HepG2 (cell line): ENCODE measurements around the gene FAM193A. TPM values are rescaled to one million over a fixed set of nuclear protein-coding genes. Genes with fewer than 3 reads are reported as not detected.
A peak's percentile ranks its signal among the peaks of the same experiment; 100 is the strongest.

Source experiments
- ATAC-seq: fragments of 200-7000 bp; cut with Tn5 transposase; 3 replicates; pipeline ENCODE4 v1.9.1; 2020; ENCODE audit warnings: mild to moderate bottlenecking, moderate library complexity
- BruUV-seq: library from RNA; stranded (reverse); fragments of 400-500 nt; replicated peaks from 2 replicates; lab custom pipeline; 2021; lab: Mats Ljungman, UMichigan
- CTCF ChIA-PET: fragments of 300-600 bp; formaldehyde crosslinking; extraction: SDS; loops from one replicate; lab custom pipeline; 2021; ENCODE audit warnings: low total read pairs, inconsistent platforms, low intra/inter-chr PET ratio; lab: Yijun Ruan, JAX
- POLR2A ChIA-PET: fragments of 350-600 bp; sonication (Branson Sonifier 250); formaldehyde crosslinking; loops from one replicate; lab custom pipeline; 2020; ENCODE audit warnings: antibody characterized with exemption, inconsistent platforms; lab: Yijun Ruan, JAX
- DNase-seq: peaks from one replicate; pipeline ENCODE4 v3.0.0-alpha.2; 2015; ENCODE audit warnings: low spot score
- FAIRE-seq: peaks from 3 replicates; lab custom pipeline; 2011; peaks lifted over from hg19 to GRCh38; lab: Jason Lieb, UNC
- H2AFZ ChIP-seq: one replicate; pipeline ENCODE4 v1.6.1; 2011; ENCODE audit warnings: low read length, inconsistent platforms
- H3K27ac ChIP-seq: fragments of 300-600 bp; 3 replicates; pipeline ENCODE4 v1.8.0; 2011; ENCODE audit warnings: mixed run types, mild to moderate bottlenecking, mixed read lengths, low read length, inconsistent platforms; ENCODE audit not compliant: insufficient read depth; ENCODE audit errors: extremely low read length
- H3K27me3 ChIP-seq, 2 experiments: fragments of 200-600 bp in 1 of 2; 2 replicates in 1 of 2; 3 replicates in 1 of 2; pipeline versions ENCODE4 v1.6.0 to v1.8.0; 2011; ENCODE audit warnings: low read length in 2 of 2, mild to moderate bottlenecking in 2 of 2, moderate library complexity in 2 of 2, inconsistent platforms in 1 of 2; ENCODE audit not compliant: insufficient read depth in 2 of 2, control insufficient read depth in 1 of 2
- H3K36me3 ChIP-seq, 2 experiments: fragments of 200-600 bp in 1 of 2; replicated peaks in 1 of 2; 2 replicates in 1 of 2; 3 replicates in 1 of 2; pipeline versions ENCODE4 v1.5.1 to v1.8.0; 2011; ENCODE audit warnings: low read length in 2 of 2, inconsistent platforms in 1 of 2; ENCODE audit not compliant: insufficient read depth in 2 of 2, control insufficient read depth in 1 of 2
- H3K4me1 ChIP-seq: 2 replicates; pipeline ENCODE4 v1.5.1; 2012; ENCODE audit warnings: low read length, inconsistent platforms; ENCODE audit not compliant: insufficient read depth
- H3K4me2 ChIP-seq: 2 replicates; pipeline ENCODE4 v1.6.0; 2011; ENCODE audit warnings: low read depth, low read length, inconsistent platforms
- H3K4me3 ChIP-seq, 3 experiments: fragments of 200-600 bp in 1 of 3; sonication (generic), shearing (Covaris generic) in 1 of 3; replicated peaks in 1 of 3; 2 replicates each; pipeline ENCODE4 v1.5.1; 2011 to 2016; ENCODE audit warnings: low read length in 3 of 3, inconsistent platforms in 2 of 3, low read depth in 2 of 3, mild to moderate bottlenecking in 2 of 3, control low read depth in 1 of 3, mixed read lengths in 1 of 3; ENCODE audit not compliant: insufficient read depth in 1 of 3
- H3K79me2 ChIP-seq: one replicate; pipeline ENCODE4 v1.6.1; 2011; ENCODE audit warnings: low read length, inconsistent platforms; ENCODE audit not compliant: insufficient read depth
- H3K9ac ChIP-seq: 2 replicates; pipeline ENCODE4 v1.6.0; 2011; ENCODE audit warnings: mild to moderate bottlenecking, low read depth, low read length, inconsistent platforms; ENCODE audit not compliant: insufficient read depth
- H3K9me3 ChIP-seq: 2 replicates; pipeline ENCODE4 v1.5.1; 2012; ENCODE audit warnings: mild to moderate bottlenecking, low read length
- H4K20me1 ChIP-seq: 2 replicates; pipeline ENCODE4 v1.6.0; 2011; ENCODE audit warnings: inconsistent platforms, mild to moderate bottlenecking, low read length, moderate library complexity; ENCODE audit not compliant: insufficient read depth
- HDAC2 ChIP-seq: sonication (generic); formaldehyde crosslinking; IDR thresholded peaks from 2 replicates; pipeline ENCODE4 v1.4.0; 2020; ENCODE audit warnings: missing genetic modification reagents
- HNF4A ChIP-seq: sonication (generic); formaldehyde crosslinking; IDR thresholded peaks from 2 replicates; pipeline ENCODE4 v1.4.0; 2020; ENCODE audit warnings: missing genetic modification reagents
- KLF6 ChIP-seq: IDR thresholded peaks from 2 replicates; pipeline ENCODE4 v1.8.0; 2016; ENCODE audit warnings: missing biosample characterization, missing genetic modification reagents
- RBM22 ChIP-seq: fragments of 200-400 bp; formaldehyde crosslinking; optimal IDR thresholded peaks from 2 replicates; pipeline ENCODE3; 2017; ENCODE audit warnings: mild to moderate bottlenecking, low read length, moderate library complexity
- RXRA ChIP-seq: sonication (generic); formaldehyde crosslinking; IDR thresholded peaks from 2 replicates; pipeline ENCODE4 v1.5.1; 2020; ENCODE audit warnings: missing genetic modification reagents
- TCF7 ChIP-seq: sonication (generic); IDR thresholded peaks from 2 replicates; pipeline ENCODE4 v1.6.1; 2016; ENCODE audit warnings: antibody characterized with exemption, low read depth
- TEAD2 ChIP-seq: sonication (generic); formaldehyde crosslinking; IDR thresholded peaks from 2 replicates; pipeline ENCODE4 v1.9.0; 2021; ENCODE audit warnings: missing genetic modification reagents
- ZMYM3 ChIP-seq: sonication (generic); formaldehyde crosslinking; IDR thresholded peaks from 2 replicates; pipeline ENCODE4 v1.5.1; 2020; ENCODE audit warnings: mild to moderate bottlenecking, missing genetic modification reagents
- ZNF451 ChIP-seq: sonication (generic); formaldehyde crosslinking; IDR thresholded peaks from 2 replicates; pipeline ENCODE4 v1.5.0; 2020; ENCODE audit warnings: mild to moderate bottlenecking, missing genetic modification reagents
- WGBS: methylation state at CpG from one replicate; pipeline ENCODE4 v1.1.6; 2017; ENCODE audit warnings: low lambda C conversion rate; 5-methylcytosine and 5-hydroxymethylcytosine counted together
- in situ Hi-C: cut with HindIII; loops from 2 replicates; pipeline ENCODE4 v1.10.0; 2017; ENCODE audit warnings: low pct_unique_long_range_greater_than_20kb; ENCODE audit not compliant: extremely low pct_ligation_motif_present
- intact Hi-C: fragments of 100-400 bp; cut with micrococcal nuclease; formaldehyde crosslinking; loops from one replicate; pipeline ENCODE4 v1.10.0; 2022; ENCODE audit not compliant: unreplicated experiment
- polyA plus RNA-seq, 8 experiments: library from polyadenylated mRNA; depleted of rRNA in 3 of 8; stranded (reverse) in 7 of 8; unstranded in 1 of 8; fragments of >200 nt; fragmentation: Illumina TruSeq in 4 of 8; extraction: Trizol in 4 of 8; gene quantifications; 2 replicates each; pipeline versions ENCODE4 v1.2.1 to v1.2.3, GENCODE V29; 2011 to 2016; ENCODE audit warnings: low read depth in 4 of 8, missing spikeins in 1 of 8, mixed read lengths in 1 of 8; ENCODE audit not compliant: insufficient read depth in 1 of 8
- total RNA-seq, 5 experiments: library from RNA; depleted of rRNA; stranded (reverse); fragments of >200 nt; fragmentation: Illumina TruSeq; extraction: Trizol; gene quantifications; 2 replicates each; pipeline ENCODE4 v1.2.3, GENCODE V29; 2016; ENCODE audit warnings: low read depth in 1 of 5
- TF ChIP-seq, protein P1 (sequence below), 2 experiments: fragments of 450-650 bp in 1 of 2; sonication (generic) in 1 of 2; formaldehyde crosslinking in 1 of 2; IDR thresholded peaks; 2 replicates each; pipeline versions ENCODE4 v1.6.1 to v1.8.0; 2016 to 2022; ENCODE audit warnings: antibody characterized with exemption in 1 of 2, mild to moderate bottlenecking in 1 of 2, missing genetic modification reagents in 1 of 2
- TF ChIP-seq, protein P2 (sequence below): sonication (generic); formaldehyde crosslinking; IDR thresholded peaks from 2 replicates; pipeline ENCODE4 v1.5.1; 2020; ENCODE audit warnings: missing genetic modification reagents, mild to moderate bottlenecking, borderline replicate concordance
- TF ChIP-seq, protein P3 (sequence below), 2 experiments: fragments of 450-650 bp in 1 of 2; sonication (generic) in 1 of 2; formaldehyde crosslinking; IDR thresholded peaks; 2 replicates each; pipeline versions ENCODE4 v1.5.0 to v1.8.0; 2020 to 2022; ENCODE audit warnings: mild to moderate bottlenecking in 1 of 2, missing genetic modification reagents in 1 of 2

FAM193A gene
- total and polyA plus RNA-seq, 2 of the 13 experiments (the other 11 are each of a cell fraction or from before 2014, with no cell fraction given) = 5.7 to 8.7 TPM

DNA sequence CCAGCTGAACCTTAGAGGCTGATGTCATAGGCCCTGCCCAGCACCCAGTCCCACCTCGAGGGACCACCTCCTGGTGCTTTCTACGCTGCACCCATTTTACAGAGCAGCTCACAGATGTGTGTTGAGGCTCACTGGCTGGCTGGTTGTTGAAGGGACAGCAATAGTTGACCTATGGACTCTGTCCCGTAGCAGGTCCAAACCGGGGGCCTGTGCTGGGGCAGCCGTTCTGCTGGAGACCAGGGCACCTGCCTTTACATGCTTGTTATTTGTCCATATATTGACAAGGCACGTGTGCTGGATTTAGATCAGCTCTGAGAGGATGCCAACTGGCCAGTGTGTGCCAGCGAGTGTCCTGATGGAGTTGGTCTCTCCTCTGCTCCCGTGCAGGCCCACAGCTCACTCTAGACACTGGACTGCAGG is 161.6 kb downstream of the FAM193A start:
- Histone ChIP-seq H3K36me3 (peaks cover 42 to 87% of the 10 kb centered on the region in 2 experiments), H3K4me1 (peaks cover 17% of the 10 kb centered on the region), H3K79me2 (no peaks in the 10 kb centered on the region), H3K4me2 (peak overlapping the region; percentile 21), H3K9ac (no peak overlapping the region), H3K4me3 (no peak overlapping the region; a peak in 1 of 6 replicates), H3K9me3 (no peaks in the 10 kb centered on the region), H3K27ac (no peak overlapping the region), H4K20me1 (0 out of 2 replicates have a peak, but pooled peaks cover 2% of the 10 kb centered on the region), H2AFZ (no peak overlapping the region), H3K27me3 (no peaks in the 10 kb centered on the region)
- ChIA-PET CTCF (no interaction called here), POLR2A (no interaction called here)
- BruUV-seq = no TSS peak
- 73% methylated on average over 2 of the region's 8 CpGs for WGBS
- DNase-seq = peak; percentile 12
- peak; percentile 72 for ATAC-seq
- intact Hi-C loops = no loop called here
- in situ Hi-C loops = no loop called here
- no peak for FAIRE-seq
- TF ChIP-seq HDAC2 (CRISPR knock-in tag) (0 out of 2 replicates have a peak, but pooled peaks have one; percentile 35), TEAD2 (CRISPR knock-in tag) (no peak), RBM22 (peak; percentile 66), TCF7 (no peak), ZNF451 (CRISPR knock-in tag) (no peak), HNF4A (peak; percentile 92), KLF6 (CRISPR knock-in tag) (no peak), RXRA (CRISPR knock-in tag) (peak; percentile 46; the same call in 1 of the 2 replicates), ZMYM3 (CRISPR knock-in tag) (peak; percentile 98)
- TF ChIP-seq, protein P1, sequence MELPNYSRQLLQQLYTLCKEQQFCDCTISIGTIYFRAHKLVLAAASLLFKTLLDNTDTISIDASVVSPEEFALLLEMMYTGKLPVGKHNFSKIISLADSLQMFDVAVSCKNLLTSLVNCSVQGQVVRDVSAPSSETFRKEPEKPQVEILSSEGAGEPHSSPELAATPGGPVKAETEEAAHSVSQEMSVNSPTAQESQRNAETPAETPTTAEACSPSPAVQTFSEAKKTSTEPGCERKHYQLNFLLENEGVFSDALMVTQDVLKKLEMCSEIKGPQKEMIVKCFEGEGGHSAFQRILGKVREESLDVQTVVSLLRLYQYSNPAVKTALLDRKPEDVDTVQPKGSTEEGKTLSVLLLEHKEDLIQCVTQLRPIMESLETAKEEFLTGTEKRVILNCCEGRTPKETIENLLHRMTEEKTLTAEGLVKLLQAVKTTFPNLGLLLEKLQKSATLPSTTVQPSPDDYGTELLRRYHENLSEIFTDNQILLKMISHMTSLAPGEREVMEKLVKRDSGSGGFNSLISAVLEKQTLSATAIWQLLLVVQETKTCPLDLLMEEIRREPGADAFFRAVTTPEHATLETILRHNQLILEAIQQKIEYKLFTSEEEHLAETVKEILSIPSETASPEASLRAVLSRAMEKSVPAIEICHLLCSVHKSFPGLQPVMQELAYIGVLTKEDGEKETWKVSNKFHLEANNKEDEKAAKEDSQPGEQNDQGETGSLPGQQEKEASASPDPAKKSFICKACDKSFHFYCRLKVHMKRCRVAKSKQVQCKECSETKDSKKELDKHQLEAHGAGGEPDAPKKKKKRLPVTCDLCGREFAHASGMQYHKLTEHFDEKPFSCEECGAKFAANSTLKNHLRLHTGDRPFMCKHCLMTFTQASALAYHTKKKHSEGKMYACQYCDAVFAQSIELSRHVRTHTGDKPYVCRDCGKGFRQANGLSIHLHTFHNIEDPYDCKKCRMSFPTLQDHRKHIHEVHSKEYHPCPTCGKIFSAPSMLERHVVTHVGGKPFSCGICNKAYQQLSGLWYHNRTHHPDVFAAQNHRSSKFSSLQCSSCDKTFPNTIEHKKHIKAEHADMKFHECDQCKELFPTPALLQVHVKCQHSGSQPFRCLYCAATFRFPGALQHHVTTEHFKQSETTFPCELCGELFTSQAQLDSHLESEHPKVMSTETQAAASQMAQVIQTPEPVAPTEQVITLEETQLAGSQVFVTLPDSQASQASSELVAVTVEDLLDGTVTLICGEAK (IDR thresholded peaks at IDR 0.05) = no peak
- TF ChIP-seq, protein P1 (CRISPR knock-in tag; IDR thresholded peaks at IDR 0.05) = 0 out of 2 replicates have a peak, but pooled peaks have one; percentile 25
- TF ChIP-seq, protein P2, sequence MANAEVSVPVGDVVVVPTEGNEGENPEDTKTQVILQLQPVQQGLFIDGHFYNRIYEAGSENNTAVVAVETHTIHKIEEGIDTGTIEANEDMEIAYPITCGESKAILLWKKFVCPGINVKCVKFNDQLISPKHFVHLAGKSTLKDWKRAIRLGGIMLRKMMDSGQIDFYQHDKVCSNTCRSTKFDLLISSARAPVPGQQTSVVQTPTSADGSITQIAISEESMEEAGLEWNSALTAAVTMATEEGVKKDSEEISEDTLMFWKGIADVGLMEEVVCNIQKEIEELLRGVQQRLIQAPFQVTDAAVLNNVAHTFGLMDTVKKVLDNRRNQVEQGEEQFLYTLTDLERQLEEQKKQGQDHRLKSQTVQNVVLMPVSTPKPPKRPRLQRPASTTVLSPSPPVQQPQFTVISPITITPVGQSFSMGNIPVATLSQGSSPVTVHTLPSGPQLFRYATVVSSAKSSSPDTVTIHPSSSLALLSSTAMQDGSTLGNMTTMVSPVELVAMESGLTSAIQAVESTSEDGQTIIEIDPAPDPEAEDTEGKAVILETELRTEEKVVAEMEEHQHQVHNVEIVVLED = no peak
- TF ChIP-seq, protein P3, sequence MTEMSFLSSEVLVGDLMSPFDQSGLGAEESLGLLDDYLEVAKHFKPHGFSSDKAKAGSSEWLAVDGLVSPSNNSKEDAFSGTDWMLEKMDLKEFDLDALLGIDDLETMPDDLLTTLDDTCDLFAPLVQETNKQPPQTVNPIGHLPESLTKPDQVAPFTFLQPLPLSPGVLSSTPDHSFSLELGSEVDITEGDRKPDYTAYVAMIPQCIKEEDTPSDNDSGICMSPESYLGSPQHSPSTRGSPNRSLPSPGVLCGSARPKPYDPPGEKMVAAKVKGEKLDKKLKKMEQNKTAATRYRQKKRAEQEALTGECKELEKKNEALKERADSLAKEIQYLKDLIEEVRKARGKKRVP (CRISPR knock-in tag; IDR thresholded peaks at IDR 0.05) = no peak
